ENCODE results near the gene TRIM52.

Gene TRIM52

GRCh38 chr5:181255836-181256578 lies 4.9 kb downstream of the TRIM52 start:
- H4K20me1 ChIP-seq (ENCODE audit: control insufficient read depth, insufficient read depth, low read depth, low read length) = peaks cover 16% of the 10 kb centered on the region
- no peaks in the 10 kb centered on the region for H3K9me2 ChIP-seq (replicated peaks; ENCODE audit: control insufficient read depth, low read length)
- peak overlapping the region; percentile 28; the same call in 1 of the 2 replicates for H3K4me2 ChIP-seq (ENCODE audit: low read length)
- peaks cover 63% of the 10 kb centered on the region for H3K36me3 ChIP-seq (ENCODE audit: control insufficient read depth, low read length)
- no peak overlapping the region for H3K27ac ChIP-seq (ENCODE audit: low read depth, low read length)
- 0 out of 2 replicates have a peak, but pooled peaks cover 10% of the 10 kb centered on the region for H3F3A ChIP-seq (ENCODE audit: control insufficient read depth, insufficient read depth)
- no peak overlapping the region for H3K4me3 ChIP-seq (ENCODE audit: low read length)
- peaks cover 98% of the 10 kb centered on the region for H3K79me2 ChIP-seq (ENCODE audit: control insufficient read depth, low read length)
- TF ChIP-seq EZH2phosphoT487 (IDR thresholded peaks at IDR 0.05; ENCODE audit: borderline replicate concordance, low read length) (no peak), CTCF (IDR thresholded peaks at IDR 0.05; ENCODE audit: low read depth, low read length, poor library complexity, severe bottlenecking) (no peak)
- H3K9me3 ChIP-seq (ENCODE audit: control insufficient read depth, insufficient read depth, low read length) = no peaks in the 10 kb centered on the region
- H3K4me1 ChIP-seq (ENCODE audit: control insufficient read depth, low read length) = peaks cover 32% of the 10 kb centered on the region
- no peaks in the 10 kb centered on the region for H3K27me3 ChIP-seq (ENCODE audit: control insufficient read depth, low read length)

- Histone ChIP-seq H3K27me3 (ENCODE audit: control insufficient read depth, low read length) (no peaks in the 10 kb centered on the region), H3K79me2 (ENCODE audit: control insufficient read depth, low read length) (peaks cover 97% of the 10 kb centered on the region), H3K4me2 (ENCODE audit: low read length) (no peak overlapping the region), H3F3A (ENCODE audit: control insufficient read depth, insufficient read depth) (0 out of 2 replicates have a peak, but pooled peaks cover 10% of the 10 kb centered on the region), H3K4me1 (ENCODE audit: control insufficient read depth, low read length) (peaks cover 35% of the 10 kb centered on the region), H3K9me3 (ENCODE audit: control insufficient read depth, insufficient read depth, low read length) (no peaks in the 10 kb centered on the region), H4K20me1 (ENCODE audit: control insufficient read depth, insufficient read depth, low read depth, low read length) (peaks cover 14% of the 10 kb centered on the region), H3K4me3 (ENCODE audit: low read length) (no peak overlapping the region), H3K9me2 (replicated peaks; ENCODE audit: control insufficient read depth, low read length) (no peaks in the 10 kb centered on the region), H3K27ac (ENCODE audit: low read depth, low read length) (no peak overlapping the region), H3K36me3 (ENCODE audit: control insufficient read depth, low read length) (peaks cover 67% of the 10 kb centered on the region)
- TF ChIP-seq CTCF (IDR thresholded peaks at IDR 0.05; ENCODE audit: low read depth, low read length, poor library complexity, severe bottlenecking) (no peak), EZH2phosphoT487 (IDR thresholded peaks at IDR 0.05; ENCODE audit: borderline replicate concordance, low read length) (no peak)
Measured at GRCh38 chr5:181255276-181255675, 5.7 kb downstream of the TRIM52 start.

- Histone ChIP-seq H3K4me3 (ENCODE audit: low read length) (peak overlapping the region; percentile 87), H3K27me3 (ENCODE audit: control insufficient read depth, low read length) (no peaks in the 10 kb centered on the region), H3K9me3 (ENCODE audit: control insufficient read depth, insufficient read depth, low read length) (no peaks in the 10 kb centered on the region), H4K20me1 (ENCODE audit: control insufficient read depth, insufficient read depth, low read depth, low read length) (no peaks in the 10 kb centered on the region), H3K4me1 (ENCODE audit: control insufficient read depth, low read length) (peaks cover 43% of the 10 kb centered on the region), H3K4me2 (ENCODE audit: low read length) (peak overlapping the region; percentile 92), H3K27ac (ENCODE audit: low read depth, low read length) (peak overlapping the region; percentile 25), H3K9me2 (replicated peaks; ENCODE audit: control insufficient read depth, low read length) (no peaks in the 10 kb centered on the region), H3K79me2 (ENCODE audit: control insufficient read depth, low read length) (peaks cover 90% of the 10 kb centered on the region), H3F3A (ENCODE audit: control insufficient read depth, insufficient read depth) (peaks cover 18% of the 10 kb centered on the region), H3K36me3 (ENCODE audit: control insufficient read depth, low read length) (peaks cover 37% of the 10 kb centered on the region)
- TF ChIP-seq CTCF (IDR thresholded peaks at IDR 0.05; ENCODE audit: low read depth, low read length, poor library complexity, severe bottlenecking) (no peak), EZH2phosphoT487 (IDR thresholded peaks at IDR 0.05; ENCODE audit: borderline replicate concordance, low read length) (no peak)
Measured at GRCh38 chr5:181248277-181248676, 12.7 kb downstream of the TRIM52 start.
